Effector memory CD8-positive, alpha-beta T cell (primary cell): ENCODE results near the gene AP3B2.
"Not testable (repeated sequence)": the region's sequence is repeated elsewhere in the genome, so short reads cannot be mapped to it uniquely, and the experiment has no call there.

Experiments used
- ATAC-seq: fragments of 150-1000 bp; cut with Tn5 transposase; replicated peaks from 2 replicates; pipeline ENCODE4 v1.10.0; 2021; ENCODE audit warnings: mild to moderate bottlenecking, moderate library complexity
- DNase-seq, 3 experiments: peaks; one replicate each; pipeline ENCODE4 v3.0.0; 2021
- H3K27ac Mint-ChIP-seq, 2 donors: one replicate each; pipeline ENCODE4 v1.8.0; 2022; ENCODE audit warnings: mild to moderate bottlenecking in 2 of 2, mixed read lengths in 2 of 2, moderate library complexity in 2 of 2
- H3K27me3 Mint-ChIP-seq, 2 donors: one replicate each; pipeline ENCODE4 v1.8.0; 2022; ENCODE audit warnings: mixed read lengths in 2 of 2
- H3K36me3 Mint-ChIP-seq: one replicate; pipeline ENCODE4 v1.8.0; 2022; ENCODE audit warnings: mild to moderate bottlenecking, moderate library complexity, mixed read lengths; ENCODE audit not compliant: insufficient read depth
- H3K4me1 Mint-ChIP-seq, 2 donors: one replicate each; pipeline ENCODE4 v1.8.0; 2022; ENCODE audit warnings: low read depth in 2 of 2, mixed read lengths in 2 of 2
- H3K4me3 Mint-ChIP-seq, 2 donors: one replicate each; pipeline ENCODE4 v1.8.0; 2022; ENCODE audit warnings: mild to moderate bottlenecking in 2 of 2, mixed read lengths in 2 of 2, moderate library complexity in 2 of 2
- H3K9me3 Mint-ChIP-seq, 2 donors: one replicate each; pipeline ENCODE4 v1.8.0; 2022; ENCODE audit warnings: mixed read lengths in 2 of 2

AP3B2 gene

GRCh38 chr15:82715003-82715402 is 5.3 kb upstream of the AP3B2 start:
- Mint-ChIP-seq H3K27me3 (peaks cover 52 to 69% of the 10 kb centered on the region in 2 donors), H3K4me3 (no peak overlapping the region), H3K36me3 (no peaks in the 10 kb centered on the region), H3K27ac (no peak overlapping the region), H3K9me3 (peaks cover 0 to 3% of the 10 kb centered on the region in 2 donors), H3K4me1 (no peaks in the 10 kb centered on the region)
- DNase-seq (no peak), ATAC-seq (no peak)

DNA sequence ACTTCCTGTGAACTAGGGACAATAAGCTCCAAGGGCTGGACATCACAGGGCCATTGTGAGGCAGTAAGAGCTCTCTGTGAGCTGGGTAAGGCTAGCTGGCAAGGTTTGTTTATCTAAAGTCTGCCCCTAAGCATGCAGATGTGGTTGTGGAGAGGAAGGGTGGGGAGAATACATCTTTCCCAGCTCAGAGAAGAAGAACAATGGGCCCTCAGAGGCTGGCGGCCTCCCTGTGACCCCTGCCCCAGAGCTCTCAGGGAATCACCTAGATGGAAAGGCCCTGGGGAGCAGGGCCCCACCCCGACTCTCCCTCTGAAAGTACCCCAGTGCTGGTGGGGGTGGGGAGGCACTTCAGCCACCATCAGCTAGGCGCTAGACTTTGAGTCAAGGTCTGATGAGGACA is 4.3 kb upstream of the AP3B2 start:
- no peak overlapping the region for H3K27ac Mint-ChIP-seq
- DNase-seq (no peak), ATAC-seq (no peak)
- no peaks in the 10 kb centered on the region for H3K36me3 Mint-ChIP-seq
- H3K4me3 Mint-ChIP-seq = no peak overlapping the region
- no peaks in the 10 kb centered on the region for H3K4me1 Mint-ChIP-seq
- peaks cover 0 to 3% of the 10 kb centered on the region in 2 donors for H3K9me3 Mint-ChIP-seq
- peaks cover 52 to 69% of the 10 kb centered on the region in 2 donors for H3K27me3 Mint-ChIP-seq

GRCh38 chr15:82712036-82712435 is 2.4 kb upstream of the AP3B2 start:
- H3K4me3 Mint-ChIP-seq = no peak overlapping the region
- H3K27ac Mint-ChIP-seq = no peak overlapping the region
- DNase-seq (no peak), ATAC-seq (no peak)
- no peaks in the 10 kb centered on the region for H3K4me1 Mint-ChIP-seq
- peaks cover 0 to 3% of the 10 kb centered on the region in 2 donors for H3K9me3 Mint-ChIP-seq
- no peaks in the 10 kb centered on the region for H3K36me3 Mint-ChIP-seq
- peaks cover 45 to 69% of the 10 kb centered on the region in 2 donors for H3K27me3 Mint-ChIP-seq

DNA sequence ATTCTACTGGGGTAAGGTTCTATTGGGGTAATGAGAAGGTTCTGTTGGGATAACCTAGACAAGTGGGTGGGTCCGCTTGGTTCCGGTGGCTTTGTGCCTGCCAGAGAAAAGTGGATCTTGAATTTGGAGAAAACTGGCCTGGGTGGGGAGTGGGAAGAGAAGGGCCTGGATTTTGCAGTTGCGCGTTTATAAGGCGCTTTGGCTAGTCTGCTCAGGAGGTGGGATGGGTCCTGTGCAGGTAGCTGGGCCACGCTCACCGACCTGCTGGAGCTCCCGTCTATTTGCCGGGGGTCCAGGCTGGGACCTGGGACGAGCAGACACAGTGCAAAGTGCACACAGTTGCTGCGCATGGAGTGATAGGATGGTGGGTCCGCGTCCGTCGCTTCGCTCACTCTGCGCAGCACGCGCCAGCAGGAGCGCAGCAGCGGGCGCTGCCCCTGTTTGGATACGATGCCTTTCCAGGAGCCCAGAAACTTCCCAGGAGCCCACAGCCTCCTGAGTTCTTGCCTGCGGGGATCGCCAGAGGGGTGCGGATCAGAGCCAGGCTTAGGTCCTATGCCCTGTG is 1.3 kb upstream of the AP3B2 start:
- Mint-ChIP-seq H3K4me3 (peak overlapping the region; percentile 40 to 42), H3K36me3 (no peaks in the 10 kb centered on the region), H3K9me3 (no peaks in the 10 kb centered on the region), H3K27me3 (peaks cover 45 to 60% of the 10 kb centered on the region in 2 donors), H3K4me1 (no peaks in the 10 kb centered on the region), H3K27ac (no peak overlapping the region)
- DNase-seq (no peak), ATAC-seq (no peak)

GRCh38 chr15:82710208-82710555 is 507 bp upstream of the AP3B2 start:
- Mint-ChIP-seq H3K27ac (no peak overlapping the region), H3K36me3 (no peaks in the 10 kb centered on the region), H3K4me3 (peak overlapping the region; percentile 3 to 66), H3K27me3 (peaks cover 40 to 52% of the 10 kb centered on the region in 2 donors), H3K4me1 (no peaks in the 10 kb centered on the region), H3K9me3 (no peaks in the 10 kb centered on the region)
- no peak for ATAC-seq
- DNase-seq = no peak

DNA sequence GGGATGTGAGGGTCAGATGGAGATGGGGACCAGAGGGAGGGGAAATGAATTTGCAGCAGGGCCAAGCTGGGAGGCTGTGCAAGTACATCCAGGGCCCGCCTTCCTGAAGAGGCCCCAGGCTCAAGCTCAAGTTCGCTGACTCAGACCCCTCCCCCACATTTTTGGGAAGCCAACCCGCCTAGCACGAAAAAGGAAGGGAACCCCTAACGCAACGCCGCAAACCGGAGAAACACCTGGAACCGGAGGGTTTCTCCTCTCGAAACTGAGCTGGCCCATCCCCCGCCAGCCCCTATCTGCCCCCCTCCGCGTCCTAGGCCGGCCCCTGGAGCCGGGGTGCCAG is 624 bp downstream of the AP3B2 start:
- no peak overlapping the region for H3K4me3 Mint-ChIP-seq
- no peaks in the 10 kb centered on the region for H3K9me3 Mint-ChIP-seq
- peaks cover 33 to 41% of the 10 kb centered on the region in 2 donors for H3K27me3 Mint-ChIP-seq
- no peaks in the 10 kb centered on the region for H3K36me3 Mint-ChIP-seq
- ATAC-seq = no peak
- H3K27ac Mint-ChIP-seq = no peak overlapping the region
- no peaks in the 10 kb centered on the region for H3K4me1 Mint-ChIP-seq
- no peak for DNase-seq

DNA sequence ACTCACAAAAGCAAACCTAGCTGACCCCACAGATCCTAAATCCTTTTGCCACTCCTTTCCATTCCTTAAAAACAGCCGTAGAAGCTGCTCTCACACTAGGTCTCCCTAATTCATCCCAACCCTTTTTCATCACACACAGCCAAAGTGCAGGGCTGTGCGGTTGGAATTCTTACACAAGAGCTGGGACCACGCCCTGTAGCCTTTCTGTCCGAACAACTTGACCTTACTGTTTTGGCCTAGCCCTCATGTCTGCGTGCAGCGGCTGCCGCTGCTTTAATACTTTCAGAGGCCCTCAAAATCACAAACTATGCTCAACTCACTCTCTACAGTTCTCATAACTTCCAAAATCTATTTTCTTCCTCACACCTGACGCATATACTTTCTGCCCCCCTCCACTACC is 3.8 kb downstream of the AP3B2 start:
- ATAC-seq, H3K27ac Mint-ChIP-seq, H3K27me3 Mint-ChIP-seq, H3K4me1 Mint-ChIP-seq, H3K9me3 Mint-ChIP-seq, DNase-seq, H3K36me3 Mint-ChIP-seq, H3K4me3 Mint-ChIP-seq: not testable (repeated sequence)

GRCh38 chr15:82699726-82700125 is 9.9 kb downstream of the AP3B2 start:
- Mint-ChIP-seq H3K4me1 (no peaks in the 10 kb centered on the region), H3K4me3 (no peak overlapping the region), H3K9me3 (no peaks in the 10 kb centered on the region), H3K27ac (no peak overlapping the region), H3K36me3 (no peaks in the 10 kb centered on the region), H3K27me3 (peaks cover 20 to 33% of the 10 kb centered on the region in 2 donors)
- ATAC-seq (no peak), DNase-seq (no peak)

GRCh38 chr15:82698711-82699345 is 10.8 kb downstream of the AP3B2 start:
- Mint-ChIP-seq H3K27ac (no peak overlapping the region), H3K9me3 (no peaks in the 10 kb centered on the region), H3K36me3 (no peaks in the 10 kb centered on the region), H3K4me1 (no peaks in the 10 kb centered on the region), H3K4me3 (no peak overlapping the region), H3K27me3 (peaks cover 20 to 33% of the 10 kb centered on the region in 2 donors)
- ATAC-seq = no peak
- no peak for DNase-seq

DNA sequence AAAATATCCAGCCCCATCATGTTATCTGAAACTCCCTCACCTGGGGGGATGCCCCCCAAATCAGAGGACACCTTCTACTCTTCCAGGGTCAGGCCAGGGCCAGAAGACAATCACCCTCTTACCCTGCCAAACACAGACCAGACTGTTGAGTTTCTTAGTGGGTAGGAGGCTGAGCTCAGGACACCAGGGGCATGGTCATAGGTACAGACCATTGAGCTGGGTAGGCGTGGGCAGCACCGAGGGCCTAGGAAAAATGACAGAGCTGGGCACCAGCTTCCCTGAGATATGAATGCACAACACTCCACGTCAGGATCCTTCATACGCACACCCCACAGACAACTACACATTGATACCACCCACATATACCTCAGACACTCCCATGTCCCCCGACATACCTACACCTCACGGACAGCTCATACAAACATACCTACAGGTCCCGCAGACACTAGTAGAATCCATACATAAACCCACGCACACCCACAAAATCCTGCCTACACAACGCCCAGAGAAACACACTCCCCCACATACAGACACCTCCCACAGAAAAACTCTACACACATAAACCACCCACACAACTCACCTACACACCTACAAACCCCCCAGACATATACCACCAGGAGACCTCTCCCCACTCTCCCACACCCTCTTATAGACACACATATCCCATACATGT is 11.8 kb downstream of the AP3B2 start:
- Mint-ChIP-seq H3K27me3 (peaks cover 20 to 33% of the 10 kb centered on the region in 2 donors), H3K4me1 (no peaks in the 10 kb centered on the region), H3K4me3 (no peak overlapping the region), H3K27ac (no peak overlapping the region), H3K9me3 (no peaks in the 10 kb centered on the region), H3K36me3 (no peaks in the 10 kb centered on the region)
- no peak for DNase-seq
- no peak for ATAC-seq

DNA sequence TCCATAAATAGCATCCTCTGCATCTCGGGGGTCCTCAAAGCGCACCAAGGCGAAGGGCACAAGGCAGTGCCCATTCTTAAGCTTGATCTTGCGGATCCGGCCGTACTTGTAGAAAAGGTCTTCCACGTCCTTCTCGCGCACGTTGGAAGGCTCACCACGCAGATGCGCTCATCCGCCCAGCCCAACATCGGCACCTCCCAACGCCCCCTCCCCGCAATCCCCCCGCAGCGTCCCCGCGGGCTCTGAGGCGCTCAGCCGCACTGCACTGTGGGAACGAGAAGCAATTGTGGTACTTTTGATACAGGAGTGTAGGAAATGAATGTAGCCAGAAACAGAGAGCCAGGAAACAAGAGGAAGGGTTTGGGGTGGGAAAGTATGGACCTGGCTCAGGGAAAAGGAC is 17.5 kb downstream of the AP3B2 start:
- H3K4me1 Mint-ChIP-seq = no peaks in the 10 kb centered on the region
- H3K27ac Mint-ChIP-seq = no peak overlapping the region
- ATAC-seq (no peak), DNase-seq (no peak)
- peaks cover 3% of the 10 kb centered on the region for H3K36me3 Mint-ChIP-seq
- H3K4me3 Mint-ChIP-seq = no peak overlapping the region
- no peaks in the 10 kb centered on the region for H3K9me3 Mint-ChIP-seq
- peaks cover 1 to 29% of the 10 kb centered on the region in 2 donors for H3K27me3 Mint-ChIP-seq

GRCh38 chr15:82689147-82689546 is 20.5 kb downstream of the AP3B2 start:
- Mint-ChIP-seq H3K27me3 (peaks cover 0 to 36% of the 10 kb centered on the region in 2 donors), H3K27ac (no peak overlapping the region), H3K4me1 (no peaks in the 10 kb centered on the region), H3K9me3 (no peaks in the 10 kb centered on the region), H3K36me3 (peaks cover 3% of the 10 kb centered on the region), H3K4me3 (no peak overlapping the region)
- DNase-seq = no peak
- ATAC-seq = no peak

GRCh38 chr15:82688691-82689090 is 21.0 kb downstream of the AP3B2 start:
- Mint-ChIP-seq H3K4me1 (no peaks in the 10 kb centered on the region), H3K27me3 (peaks cover 0 to 38% of the 10 kb centered on the region in 2 donors), H3K9me3 (no peaks in the 10 kb centered on the region), H3K36me3 (peaks cover 3% of the 10 kb centered on the region), H3K4me3 (no peak overlapping the region), H3K27ac (no peak overlapping the region)
- DNase-seq (no peak), ATAC-seq (no peak)

DNA sequence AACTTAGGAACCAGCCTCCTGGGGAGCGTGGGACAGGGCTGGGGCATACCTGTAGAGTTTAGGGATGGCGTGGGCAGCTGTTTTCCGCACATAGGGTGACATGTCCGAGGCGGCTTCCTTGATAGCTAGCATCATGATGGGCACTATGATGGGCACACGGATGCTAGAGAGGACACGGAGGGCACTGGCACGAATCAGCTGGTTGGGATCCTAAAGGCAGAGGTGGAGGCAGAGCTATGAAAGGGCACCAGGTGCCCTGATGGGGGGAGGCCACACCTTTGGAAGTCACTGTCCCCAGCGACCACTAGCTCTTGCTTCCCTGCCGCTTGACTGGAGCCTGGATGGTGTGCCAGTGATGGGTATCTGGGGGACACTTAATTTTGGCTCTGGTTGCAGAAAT is 28.3 kb downstream of the AP3B2 start:
- peaks cover 9 to 15% of the 10 kb centered on the region in 2 donors for H3K4me1 Mint-ChIP-seq
- H3K27me3 Mint-ChIP-seq = peaks cover 0 to 23% of the 10 kb centered on the region in 2 donors
- peaks cover 11% of the 10 kb centered on the region for H3K36me3 Mint-ChIP-seq
- peak overlapping the region in 1 of 2 donors; percentile 88 for H3K27ac Mint-ChIP-seq
- ATAC-seq = no peak
- H3K9me3 Mint-ChIP-seq = no peaks in the 10 kb centered on the region
- peak overlapping the region; percentile 87 to 92 for H3K4me3 Mint-ChIP-seq
- no peak for DNase-seq
